Colonic mucosa (tissue), 4 donors: ENCODE measurements around the gene MYOF. TPM values are rescaled to one million over a fixed set of nuclear protein-coding genes. Genes with fewer than 3 reads are reported as not detected.

Experiments
- DNase-seq: peaks from one replicate; pipeline ENCODE4 v3.0.0-alpha.2; 2020
- H3K27ac ChIP-seq: fragments of 200-600 bp; one replicate; pipeline ENCODE4 v1.8.0; 2021
- H3K27me3 ChIP-seq: fragments of 200-600 bp; one replicate; pipeline ENCODE4 v1.8.0; 2021
- H3K36me3 ChIP-seq: fragments of 200-600 bp; one replicate; pipeline ENCODE4 v1.8.0; 2021
- H3K4me1 ChIP-seq: fragments of 200-600 bp; one replicate; pipeline ENCODE4 v1.8.0; 2021; ENCODE audit warnings: mild to moderate bottlenecking
- H3K4me3 ChIP-seq: fragments of 200-600 bp; one replicate; pipeline ENCODE4 v1.8.0; 2021
- H3K9ac ChIP-seq, 2 donors: one replicate each; pipeline ENCODE4 v1.7.0; 2013; ENCODE audit warnings: control low read depth in 2 of 2, low read depth in 2 of 2, low read length in 2 of 2
- H3K9me3 ChIP-seq: fragments of 200-600 bp; one replicate; pipeline ENCODE4 v1.8.0; 2021
- intact Hi-C: fragments of 100-400 bp; cut with DNase I; formaldehyde crosslinking; loops from one replicate; pipeline ENCODE4 v1.14.1; 2022
- total RNA-seq, 2 donors: library from RNA; stranded (reverse); fragmentation: NEBNext Ultra II Directional in 1 of 2; extraction: Animal tissue kit (Norgen Biotek cat#: 25700) in 1 of 2; gene quantifications; one replicate each; pipeline ENCODE4 v1.2.1, GENCODE V29; 2021
- TF ChIP-seq, protein P1 (sequence below): fragments of 200-600 bp; IDR thresholded peaks from one replicate; pipeline ENCODE4 v1.8.0; 2022; ENCODE audit warnings: antibody characterized with exemption, mild to moderate bottlenecking
- donor health status: healthy.
- donor health status: DM: no; HTN: no; CAD: no.
- donor health status: DM: no; HTN: no; CAD: no.

The MYOF gene
- total RNA-seq, 2 donors from 2014 or later, result 88.1 to 90.9 TPM

- peak overlapping the region; percentile 48 for H3K27ac ChIP-seq
- intact Hi-C loops, result no loop called here
- no peaks in the 10 kb centered on the region for H3K9me3 ChIP-seq
- TF ChIP-seq, protein P1, sequence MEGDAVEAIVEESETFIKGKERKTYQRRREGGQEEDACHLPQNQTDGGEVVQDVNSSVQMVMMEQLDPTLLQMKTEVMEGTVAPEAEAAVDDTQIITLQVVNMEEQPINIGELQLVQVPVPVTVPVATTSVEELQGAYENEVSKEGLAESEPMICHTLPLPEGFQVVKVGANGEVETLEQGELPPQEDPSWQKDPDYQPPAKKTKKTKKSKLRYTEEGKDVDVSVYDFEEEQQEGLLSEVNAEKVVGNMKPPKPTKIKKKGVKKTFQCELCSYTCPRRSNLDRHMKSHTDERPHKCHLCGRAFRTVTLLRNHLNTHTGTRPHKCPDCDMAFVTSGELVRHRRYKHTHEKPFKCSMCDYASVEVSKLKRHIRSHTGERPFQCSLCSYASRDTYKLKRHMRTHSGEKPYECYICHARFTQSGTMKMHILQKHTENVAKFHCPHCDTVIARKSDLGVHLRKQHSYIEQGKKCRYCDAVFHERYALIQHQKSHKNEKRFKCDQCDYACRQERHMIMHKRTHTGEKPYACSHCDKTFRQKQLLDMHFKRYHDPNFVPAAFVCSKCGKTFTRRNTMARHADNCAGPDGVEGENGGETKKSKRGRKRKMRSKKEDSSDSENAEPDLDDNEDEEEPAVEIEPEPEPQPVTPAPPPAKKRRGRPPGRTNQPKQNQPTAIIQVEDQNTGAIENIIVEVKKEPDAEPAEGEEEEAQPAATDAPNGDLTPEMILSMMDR, result no peak
- H3K4me1 ChIP-seq, result peaks cover 7% of the 10 kb centered on the region
- no peak overlapping the region for H3K9ac ChIP-seq
- H3K36me3 ChIP-seq, result no peaks in the 10 kb centered on the region
- DNase-seq, result no peak
- no peak overlapping the region for H3K4me3 ChIP-seq
- no peaks in the 10 kb centered on the region for H3K27me3 ChIP-seq
Measured at GRCh38 chr10:93440591-93441091, 41.5 kb downstream of the MYOF start.

DNA sequence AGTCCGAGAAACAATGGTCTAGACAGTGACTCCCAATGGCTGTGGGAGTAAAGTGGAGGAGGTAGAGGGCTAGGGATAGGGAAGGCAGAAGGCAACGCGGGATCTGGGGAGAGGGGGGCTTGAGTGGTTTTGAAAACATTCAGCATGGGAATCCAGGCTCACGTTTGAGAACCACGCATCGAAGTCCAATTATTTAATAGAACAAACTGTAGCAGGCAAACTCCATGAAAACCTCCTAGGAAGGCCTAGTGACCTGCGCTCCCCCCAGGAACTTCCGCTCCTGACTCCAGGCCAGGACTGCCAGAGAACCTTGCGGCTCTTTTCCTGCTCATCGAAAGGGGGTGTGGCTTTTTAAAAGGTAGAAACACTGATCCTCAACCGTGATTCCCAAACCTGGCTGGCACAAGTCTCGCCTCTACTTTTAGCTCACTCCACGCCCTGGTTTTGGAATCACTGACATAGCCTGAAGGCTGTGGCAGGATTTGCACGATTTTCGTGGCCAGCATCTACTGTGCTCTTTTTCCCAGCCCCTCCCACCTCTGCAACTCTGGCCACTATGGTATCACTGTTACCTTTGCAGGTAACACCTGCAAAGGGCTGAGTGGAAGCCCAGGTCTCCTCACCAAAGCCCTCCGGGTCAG, 43.4 kb downstream of the MYOF start:
- Histone ChIP-seq H3K27me3 (no peaks in the 10 kb centered on the region), H3K36me3 (no peaks in the 10 kb centered on the region), H3K4me3 (no peak overlapping the region), H3K4me1 (no peaks in the 10 kb centered on the region), H3K9me3 (no peaks in the 10 kb centered on the region), H3K27ac (peak overlapping the region; percentile 85), H3K9ac (peak overlapping the region in 1 of 2 donors; percentile 38)
- intact Hi-C loops, result loop anchor here (5.0 kb wide), 1 partner anchor 39 kb away; no protein-coding TSS in a partner anchor
- DNase-seq, result peak; percentile 74
- TF ChIP-seq, protein P1, result no peak

GRCh38 chr10:93437946-93438612, 44.1 kb downstream of the MYOF start:
- Histone ChIP-seq H3K27ac (peak overlapping the region; percentile 85), H3K9me3 (no peaks in the 10 kb centered on the region), H3K36me3 (no peaks in the 10 kb centered on the region), H3K4me3 (no peak overlapping the region), H3K27me3 (no peaks in the 10 kb centered on the region), H3K9ac (peak overlapping the region in 1 of 2 donors; percentile 52), H3K4me1 (no peaks in the 10 kb centered on the region)
- TF ChIP-seq, protein P1, result no peak
- DNase-seq, result no peak
- intact Hi-C loops, result loop anchor here (5.0 kb wide), 1 partner anchor 39 kb away; no protein-coding TSS in a partner anchor

GRCh38 chr10:93437086-93437945, 44.8 kb downstream of the MYOF start:
- TF ChIP-seq, protein P1, result no peak

GRCh38 chr10:93436591-93437085, 45.5 kb downstream of the MYOF start:
- Histone ChIP-seq H3K27me3 (no peaks in the 10 kb centered on the region), H3K9ac (peak overlapping the region in 1 of 2 donors; percentile 56), H3K9me3 (no peaks in the 10 kb centered on the region), H3K27ac (peak overlapping the region; percentile 85), H3K36me3 (no peaks in the 10 kb centered on the region), H3K4me3 (no peak overlapping the region), H3K4me1 (no peaks in the 10 kb centered on the region)
- TF ChIP-seq, protein P1, result no peak
- intact Hi-C loops, result loop anchor here (5.0 kb wide), 1 partner anchor 41 kb away; no protein-coding TSS in a partner anchor
- DNase-seq, result no peak

More at GRCh38 chr10:93437086-93437945, 44.8 kb downstream of the MYOF start:
- H3K36me3 ChIP-seq, result no peaks in the 10 kb centered on the region
- H3K27me3 ChIP-seq, result no peaks in the 10 kb centered on the region
- H3K4me3 ChIP-seq, result no peak overlapping the region
- peak overlapping the region; percentile 85 for H3K27ac ChIP-seq
- H3K4me1 ChIP-seq, result no peaks in the 10 kb centered on the region
- peak overlapping the region in 1 of 2 donors; percentile 56 for H3K9ac ChIP-seq
- DNase-seq, result no peak
- H3K9me3 ChIP-seq, result no peaks in the 10 kb centered on the region
- intact Hi-C loops, result loop anchor here (5.0 kb wide), 1 partner anchor 40 kb away; no protein-coding TSS in a partner anchor
